ENCODE results near the gene DCC. TPM values are rescaled to one million over a fixed set of nuclear protein-coding genes. Genes with fewer than 3 reads are reported as not detected.

The DCC gene
- total RNA-seq, 4 donors from 2014 or later, result 0.94 TPM; not detected in 3

GRCh38 chr18:53025247-53025646 lies 685.2 kb downstream of the DCC start:
- intact Hi-C loops (cut with DNase I), result no loop called here
- no peaks in the 10 kb centered on the region for H3K36me3 ChIP-seq
- no peaks in the 10 kb centered on the region for H3K9me3 ChIP-seq
- no peak overlapping the region for H3K4me3 ChIP-seq (replicated peaks in 1 of 3)
- WGBS, 2 donors, result 59 to 61% methylated on average over 3 of the region's 3 CpGs
- H3K4me1 ChIP-seq, result no peaks in the 10 kb centered on the region
- no peaks in the 10 kb centered on the region for H3K27me3 ChIP-seq
- TF ChIP-seq CTCF (IDR thresholded peaks at IDR 0.05) (no peak), POLR2A (IDR thresholded peaks at IDR 0.05) (no peak)
- DNase-seq, result no peak
- H3K27ac ChIP-seq, result no peak overlapping the region

- Histone ChIP-seq H3K27ac (no peak overlapping the region), H3K27me3 (no peaks in the 10 kb centered on the region), H3K9me3 (no peaks in the 10 kb centered on the region), H3K36me3 (no peaks in the 10 kb centered on the region), H3K4me3 (replicated peaks in 1 of 3) (no peak overlapping the region), H3K4me1 (no peaks in the 10 kb centered on the region)
- no peak for DNase-seq
- TF ChIP-seq CTCF (IDR thresholded peaks at IDR 0.05), result no peak
- no peak for TF ChIP-seq POLR2A (IDR thresholded peaks at IDR 0.05)
- intact Hi-C loops (cut with DNase I), result no loop called here
- WGBS, 2 donors, result 63 to 75% methylated on average over 1 of the region's 1 CpG
These were observed 688.6 kb downstream of the DCC start for GRCh38 chr18:53028565-53028964.

- H3K27me3 ChIP-seq, result no peaks in the 10 kb centered on the region
- H3K9me3 ChIP-seq, result no peaks in the 10 kb centered on the region
- no peak overlapping the region for H3K4me3 ChIP-seq (replicated peaks in 1 of 3)
- DNase-seq, result no peak
- TF ChIP-seq CTCF (IDR thresholded peaks at IDR 0.05) (no peak), POLR2A (IDR thresholded peaks at IDR 0.05) (no peak)
- H3K36me3 ChIP-seq, result no peaks in the 10 kb centered on the region
- WGBS, 2 donors, result 59 to 66% methylated on average over 3 of the region's 3 CpGs
- no peaks in the 10 kb centered on the region for H3K4me1 ChIP-seq
- no peak overlapping the region for H3K27ac ChIP-seq
- intact Hi-C loops (cut with DNase I), result no loop called here
These were observed 693.1 kb downstream of the DCC start for GRCh38 chr18:53033128-53033527.

GRCh38 chr18:53038608-53039007 lies 698.6 kb downstream of the DCC start:
- no peaks in the 10 kb centered on the region for H3K4me1 ChIP-seq
- no peak overlapping the region for H3K4me3 ChIP-seq (replicated peaks in 1 of 3)
- H3K36me3 ChIP-seq, result no peaks in the 10 kb centered on the region
- no peaks in the 10 kb centered on the region for H3K9me3 ChIP-seq
- DNase-seq, result no peak
- H3K27me3 ChIP-seq, result no peaks in the 10 kb centered on the region
- intact Hi-C loops (cut with DNase I), result no loop called here
- no peak overlapping the region for H3K27ac ChIP-seq
- TF ChIP-seq CTCF (IDR thresholded peaks at IDR 0.05) (no peak), POLR2A (IDR thresholded peaks at IDR 0.05) (no peak)

- Histone ChIP-seq H3K4me3 (replicated peaks in 1 of 3) (no peak overlapping the region), H3K36me3 (no peaks in the 10 kb centered on the region), H3K9me3 (no peaks in the 10 kb centered on the region), H3K27me3 (no peaks in the 10 kb centered on the region), H3K4me1 (no peaks in the 10 kb centered on the region), H3K27ac (no peak overlapping the region)
- intact Hi-C loops (cut with DNase I), result no loop called here
- WGBS, 2 donors, result 63 to 72% methylated on average over 3 of the region's 3 CpGs
- no peak for TF ChIP-seq CTCF (IDR thresholded peaks at IDR 0.05)
- no peak for TF ChIP-seq POLR2A (IDR thresholded peaks at IDR 0.05)
- no peak for DNase-seq
These were observed 700.3 kb downstream of the DCC start for GRCh38 chr18:53040286-53040685.

Data from thyroid gland (tissue), 4 donors.